Measurements from ENCODE around the gene DDIT3.

DNA sequence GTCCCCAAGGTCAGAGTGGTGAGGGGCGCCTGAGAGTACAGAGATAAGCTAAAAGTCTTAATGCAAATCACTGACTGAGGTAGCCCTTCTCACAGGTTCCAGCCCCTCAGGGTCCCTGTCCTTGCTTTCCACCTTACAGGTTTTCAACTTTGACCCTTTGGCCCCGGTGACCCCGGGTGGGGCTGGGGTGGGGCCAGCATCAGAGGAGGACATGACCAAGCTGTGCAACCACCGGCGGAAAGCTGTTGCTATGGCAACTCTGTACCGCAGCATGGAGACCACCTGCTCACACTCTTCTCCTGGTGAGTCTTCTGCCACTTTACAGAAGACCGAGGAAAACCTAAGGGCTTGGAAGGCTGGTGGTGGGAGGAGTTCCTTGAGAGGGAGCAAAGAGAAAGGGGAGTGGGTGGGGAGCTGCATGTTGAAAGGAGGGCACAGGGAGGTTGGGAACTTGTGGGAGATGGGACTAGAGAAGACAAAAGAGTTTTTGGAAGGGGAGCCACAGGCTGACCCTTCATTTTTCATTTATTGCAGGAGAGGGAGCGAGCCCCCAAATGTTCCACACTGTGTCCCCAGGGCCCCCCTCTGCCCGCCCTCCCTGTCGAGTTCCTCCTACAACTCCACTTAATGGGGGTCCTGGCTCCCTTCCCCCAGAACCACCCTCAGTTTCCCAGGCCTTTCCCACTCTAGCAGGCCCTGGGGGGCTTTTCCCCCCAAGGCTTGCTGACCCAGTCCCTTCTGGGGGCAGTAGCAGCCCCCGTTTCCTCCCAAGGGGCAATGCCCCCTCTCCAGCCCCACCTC lies 4.7 kb upstream of the DDIT3 start:
- TF ChIP-seq NR2F2 (IDR thresholded peaks at IDR 0.05) (peak; percentile 47), GABPA (IDR thresholded peaks at IDR 0.05 in 1 of 2, conservative IDR thresholded peaks at IDR 0.05 in 1 of 2) (no peak), EGR1 (IDR thresholded peaks at IDR 0.05; ENCODE audit: low read depth in 2 of 2) (no peak), RAD21 (IDR thresholded peaks at IDR 0.05) (no peak), HNF4G (IDR thresholded peaks at IDR 0.05) (no peak)
- TF ChIP-seq, protein P1, sequence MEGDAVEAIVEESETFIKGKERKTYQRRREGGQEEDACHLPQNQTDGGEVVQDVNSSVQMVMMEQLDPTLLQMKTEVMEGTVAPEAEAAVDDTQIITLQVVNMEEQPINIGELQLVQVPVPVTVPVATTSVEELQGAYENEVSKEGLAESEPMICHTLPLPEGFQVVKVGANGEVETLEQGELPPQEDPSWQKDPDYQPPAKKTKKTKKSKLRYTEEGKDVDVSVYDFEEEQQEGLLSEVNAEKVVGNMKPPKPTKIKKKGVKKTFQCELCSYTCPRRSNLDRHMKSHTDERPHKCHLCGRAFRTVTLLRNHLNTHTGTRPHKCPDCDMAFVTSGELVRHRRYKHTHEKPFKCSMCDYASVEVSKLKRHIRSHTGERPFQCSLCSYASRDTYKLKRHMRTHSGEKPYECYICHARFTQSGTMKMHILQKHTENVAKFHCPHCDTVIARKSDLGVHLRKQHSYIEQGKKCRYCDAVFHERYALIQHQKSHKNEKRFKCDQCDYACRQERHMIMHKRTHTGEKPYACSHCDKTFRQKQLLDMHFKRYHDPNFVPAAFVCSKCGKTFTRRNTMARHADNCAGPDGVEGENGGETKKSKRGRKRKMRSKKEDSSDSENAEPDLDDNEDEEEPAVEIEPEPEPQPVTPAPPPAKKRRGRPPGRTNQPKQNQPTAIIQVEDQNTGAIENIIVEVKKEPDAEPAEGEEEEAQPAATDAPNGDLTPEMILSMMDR (IDR thresholded peaks at IDR 0.05; ENCODE audit: low read depth, low read length, missing input control), result no peak
- TF ChIP-seq, protein P2, sequence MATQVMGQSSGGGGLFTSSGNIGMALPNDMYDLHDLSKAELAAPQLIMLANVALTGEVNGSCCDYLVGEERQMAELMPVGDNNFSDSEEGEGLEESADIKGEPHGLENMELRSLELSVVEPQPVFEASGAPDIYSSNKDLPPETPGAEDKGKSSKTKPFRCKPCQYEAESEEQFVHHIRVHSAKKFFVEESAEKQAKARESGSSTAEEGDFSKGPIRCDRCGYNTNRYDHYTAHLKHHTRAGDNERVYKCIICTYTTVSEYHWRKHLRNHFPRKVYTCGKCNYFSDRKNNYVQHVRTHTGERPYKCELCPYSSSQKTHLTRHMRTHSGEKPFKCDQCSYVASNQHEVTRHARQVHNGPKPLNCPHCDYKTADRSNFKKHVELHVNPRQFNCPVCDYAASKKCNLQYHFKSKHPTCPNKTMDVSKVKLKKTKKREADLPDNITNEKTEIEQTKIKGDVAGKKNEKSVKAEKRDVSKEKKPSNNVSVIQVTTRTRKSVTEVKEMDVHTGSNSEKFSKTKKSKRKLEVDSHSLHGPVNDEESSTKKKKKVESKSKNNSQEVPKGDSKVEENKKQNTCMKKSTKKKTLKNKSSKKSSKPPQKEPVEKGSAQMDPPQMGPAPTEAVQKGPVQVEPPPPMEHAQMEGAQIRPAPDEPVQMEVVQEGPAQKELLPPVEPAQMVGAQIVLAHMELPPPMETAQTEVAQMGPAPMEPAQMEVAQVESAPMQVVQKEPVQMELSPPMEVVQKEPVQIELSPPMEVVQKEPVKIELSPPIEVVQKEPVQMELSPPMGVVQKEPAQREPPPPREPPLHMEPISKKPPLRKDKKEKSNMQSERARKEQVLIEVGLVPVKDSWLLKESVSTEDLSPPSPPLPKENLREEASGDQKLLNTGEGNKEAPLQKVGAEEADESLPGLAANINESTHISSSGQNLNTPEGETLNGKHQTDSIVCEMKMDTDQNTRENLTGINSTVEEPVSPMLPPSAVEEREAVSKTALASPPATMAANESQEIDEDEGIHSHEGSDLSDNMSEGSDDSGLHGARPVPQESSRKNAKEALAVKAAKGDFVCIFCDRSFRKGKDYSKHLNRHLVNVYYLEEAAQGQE (IDR thresholded peaks at IDR 0.05), result no peak
- TF ChIP-seq, protein P3, sequence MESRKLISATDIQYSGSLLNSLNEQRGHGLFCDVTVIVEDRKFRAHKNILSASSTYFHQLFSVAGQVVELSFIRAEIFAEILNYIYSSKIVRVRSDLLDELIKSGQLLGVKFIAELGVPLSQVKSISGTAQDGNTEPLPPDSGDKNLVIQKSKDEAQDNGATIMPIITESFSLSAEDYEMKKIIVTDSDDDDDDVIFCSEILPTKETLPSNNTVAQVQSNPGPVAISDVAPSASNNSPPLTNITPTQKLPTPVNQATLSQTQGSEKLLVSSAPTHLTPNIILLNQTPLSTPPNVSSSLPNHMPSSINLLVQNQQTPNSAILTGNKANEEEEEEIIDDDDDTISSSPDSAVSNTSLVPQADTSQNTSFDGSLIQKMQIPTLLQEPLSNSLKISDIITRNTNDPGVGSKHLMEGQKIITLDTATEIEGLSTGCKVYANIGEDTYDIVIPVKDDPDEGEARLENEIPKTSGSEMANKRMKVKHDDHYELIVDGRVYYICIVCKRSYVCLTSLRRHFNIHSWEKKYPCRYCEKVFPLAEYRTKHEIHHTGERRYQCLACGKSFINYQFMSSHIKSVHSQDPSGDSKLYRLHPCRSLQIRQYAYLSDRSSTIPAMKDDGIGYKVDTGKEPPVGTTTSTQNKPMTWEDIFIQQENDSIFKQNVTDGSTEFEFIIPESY (IDR thresholded peaks at IDR 0.05), result no peak
